ENCODE results near the gene SYTL3.

DNA sequence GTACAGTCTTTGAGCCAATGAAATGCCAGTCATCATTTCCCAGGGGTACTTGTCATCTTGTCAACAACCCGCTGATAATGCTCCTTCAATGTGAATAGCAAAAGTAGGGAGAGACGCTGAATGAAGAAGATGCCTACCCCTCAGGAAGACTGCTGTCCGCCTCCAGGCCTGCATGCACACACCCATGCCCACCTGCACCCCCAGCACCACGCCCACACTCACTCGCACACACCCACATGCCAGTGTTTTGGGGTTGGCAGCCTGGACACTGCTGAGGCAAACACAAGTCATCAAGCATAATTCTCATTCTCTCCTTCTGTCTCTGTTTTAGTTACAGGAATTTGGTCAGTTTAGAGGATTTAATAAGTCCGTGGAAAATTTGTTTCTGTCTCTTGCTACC is 63.6 kb downstream of the SYTL3 start:
- TF ChIP-seq ZNF274 (IDR thresholded peaks at IDR 0.05; ENCODE audit: low read depth, low read length) (no peak), YY1 (IDR thresholded peaks at IDR 0.05; ENCODE audit: insufficient read depth, insufficient read length) (no peak)

Data from NT2/D1 (cell line).